SU-DHL-6 (cell line): Measurements from ENCODE around the gene AGBL4.

ENCODE experiments used
- H2AFZ ChIP-seq: fragments of 200-600 bp; sonication (generic); 2 replicates; pipeline ENCODE4 v1.6.1; 2014; ENCODE audit warnings: low read depth, mild to moderate bottlenecking, moderate library complexity, mixed read lengths, antibody characterized with exemption, low read length; ENCODE audit not compliant: severe bottlenecking
- H3F3A ChIP-seq: fragments of 200-600 bp; shearing (Covaris generic); 2 replicates; pipeline ENCODE4 v1.6.0; 2016; ENCODE audit warnings: antibody characterized with exemption, mild to moderate bottlenecking; ENCODE audit not compliant: insufficient read depth
- H3K27ac ChIP-seq: fragments of 200-600 bp; sonication (generic); 2 replicates; pipeline ENCODE4 v1.5.1; 2016; ENCODE audit warnings: low read depth, mild to moderate bottlenecking, low read length, moderate library complexity, mixed read lengths
- H3K27me3 ChIP-seq: fragments of 200-600 bp; sonication (generic), shearing (Covaris generic); 2 replicates; pipeline ENCODE4 v1.6.0; 2014; ENCODE audit warnings: mild to moderate bottlenecking, low read length
- H3K36me3 ChIP-seq: fragments of 200-600 bp; sonication (generic); 2 replicates; pipeline ENCODE4 v1.6.1; 2014; ENCODE audit warnings: mild to moderate bottlenecking, low read length, mixed read lengths
- H3K4me2 ChIP-seq: fragments of 300-600, 200-600 bp; shearing (Covaris generic), sonication (generic); 2 replicates; pipeline ENCODE4 v1.6.0; 2014; ENCODE audit warnings: low read length, low read depth, mild to moderate bottlenecking; ENCODE audit not compliant: poor library complexity, severe bottlenecking
- H3K4me3 ChIP-seq: fragments of 200-600 bp; sonication (generic); 2 replicates; pipeline ENCODE4 v1.5.1; 2014; ENCODE audit warnings: antibody characterized with exemption, low read length, mild to moderate bottlenecking, mixed read lengths; ENCODE audit not compliant: insufficient read depth, poor library complexity, severe bottlenecking
- H3K79me2 ChIP-seq: fragments of 200-600 bp; sonication (generic); 2 replicates; pipeline ENCODE4 v1.6.1; 2014; ENCODE audit warnings: mild to moderate bottlenecking, low read length, moderate library complexity; ENCODE audit not compliant: insufficient read depth
- H3K9ac ChIP-seq: fragments of 200-600 bp; sonication (generic); 2 replicates; pipeline ENCODE4 v1.7.0; 2014; ENCODE audit warnings: mild to moderate bottlenecking, low read length
- H3K9me2 ChIP-seq: fragments of 200-600 bp; sonication (generic); replicated peaks from 2 replicates; pipeline ENCODE4 v1.6.1; 2014; ENCODE audit warnings: low read length; ENCODE audit not compliant: insufficient read depth
- H3K9me3 ChIP-seq: fragments of 200-600 bp; sonication (generic); 2 replicates; pipeline ENCODE4 v1.6.1; 2014; ENCODE audit warnings: low read length, mixed read lengths; ENCODE audit not compliant: insufficient read depth
- H4K20me1 ChIP-seq: fragments of 200-600 bp; sonication (generic); 2 replicates; pipeline ENCODE4 v1.6.1; 2014; ENCODE audit warnings: low read depth, mild to moderate bottlenecking, antibody characterized with exemption, low read length, moderate library complexity, mixed read lengths
- EZH2phosphoT487 ChIP-seq: fragments of 200-600 bp; sonication (generic), shearing (Covaris generic); conservative IDR thresholded peaks from 2 replicates; pipeline ENCODE4 v1.6.1; 2018; ENCODE audit warnings: mild to moderate bottlenecking, antibody characterized with exemption, low read length, moderate library complexity, mixed read lengths
- TF ChIP-seq, protein P1 (sequence below): fragments of 200-600 bp; sonication (generic); IDR thresholded peaks from one replicate; pipeline ENCODE4 v1.5.1; 2017; ENCODE audit warnings: antibody characterized with exemption, mild to moderate bottlenecking, low read length, moderate library complexity; ENCODE audit not compliant: insufficient read depth, poor library complexity, severe bottlenecking

Gene AGBL4

DNA sequence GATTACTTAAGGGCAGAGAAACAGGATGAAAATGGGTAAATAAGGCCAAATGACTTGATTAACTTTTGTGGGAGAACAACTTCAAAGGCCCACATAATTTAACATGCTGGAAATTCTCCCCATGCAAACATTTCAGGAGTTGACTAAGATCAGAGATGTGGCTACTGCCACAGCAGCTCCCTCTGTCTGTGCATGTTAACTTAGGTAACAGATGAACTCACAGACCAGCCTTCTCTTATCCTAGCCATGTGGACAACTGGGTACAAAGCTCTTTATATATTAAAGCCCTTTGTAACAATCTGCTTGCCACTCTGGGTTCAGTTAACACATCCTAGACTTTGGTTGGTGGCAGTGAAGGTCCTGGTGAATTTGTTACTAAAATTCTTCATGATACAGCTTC is 1280.3 kb downstream of the AGBL4 start:
- H2AFZ ChIP-seq, result no peak overlapping the region
- no peak overlapping the region for H3K4me2 ChIP-seq
- H3K79me2 ChIP-seq, result no peaks in the 10 kb centered on the region
- H3K9me2 ChIP-seq, result no peaks in the 10 kb centered on the region
- no peaks in the 10 kb centered on the region for H3K27me3 ChIP-seq
- no peaks in the 10 kb centered on the region for H4K20me1 ChIP-seq
- no peak overlapping the region for H3K9ac ChIP-seq
- no peaks in the 10 kb centered on the region for H3K36me3 ChIP-seq
- no peak overlapping the region for H3K4me3 ChIP-seq
- no peaks in the 10 kb centered on the region for H3K9me3 ChIP-seq
- no peak overlapping the region for H3K27ac ChIP-seq
- no peaks in the 10 kb centered on the region for H3F3A ChIP-seq
- TF ChIP-seq, protein P1, sequence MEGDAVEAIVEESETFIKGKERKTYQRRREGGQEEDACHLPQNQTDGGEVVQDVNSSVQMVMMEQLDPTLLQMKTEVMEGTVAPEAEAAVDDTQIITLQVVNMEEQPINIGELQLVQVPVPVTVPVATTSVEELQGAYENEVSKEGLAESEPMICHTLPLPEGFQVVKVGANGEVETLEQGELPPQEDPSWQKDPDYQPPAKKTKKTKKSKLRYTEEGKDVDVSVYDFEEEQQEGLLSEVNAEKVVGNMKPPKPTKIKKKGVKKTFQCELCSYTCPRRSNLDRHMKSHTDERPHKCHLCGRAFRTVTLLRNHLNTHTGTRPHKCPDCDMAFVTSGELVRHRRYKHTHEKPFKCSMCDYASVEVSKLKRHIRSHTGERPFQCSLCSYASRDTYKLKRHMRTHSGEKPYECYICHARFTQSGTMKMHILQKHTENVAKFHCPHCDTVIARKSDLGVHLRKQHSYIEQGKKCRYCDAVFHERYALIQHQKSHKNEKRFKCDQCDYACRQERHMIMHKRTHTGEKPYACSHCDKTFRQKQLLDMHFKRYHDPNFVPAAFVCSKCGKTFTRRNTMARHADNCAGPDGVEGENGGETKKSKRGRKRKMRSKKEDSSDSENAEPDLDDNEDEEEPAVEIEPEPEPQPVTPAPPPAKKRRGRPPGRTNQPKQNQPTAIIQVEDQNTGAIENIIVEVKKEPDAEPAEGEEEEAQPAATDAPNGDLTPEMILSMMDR, result no peak
- no peak for TF ChIP-seq EZH2phosphoT487

DNA sequence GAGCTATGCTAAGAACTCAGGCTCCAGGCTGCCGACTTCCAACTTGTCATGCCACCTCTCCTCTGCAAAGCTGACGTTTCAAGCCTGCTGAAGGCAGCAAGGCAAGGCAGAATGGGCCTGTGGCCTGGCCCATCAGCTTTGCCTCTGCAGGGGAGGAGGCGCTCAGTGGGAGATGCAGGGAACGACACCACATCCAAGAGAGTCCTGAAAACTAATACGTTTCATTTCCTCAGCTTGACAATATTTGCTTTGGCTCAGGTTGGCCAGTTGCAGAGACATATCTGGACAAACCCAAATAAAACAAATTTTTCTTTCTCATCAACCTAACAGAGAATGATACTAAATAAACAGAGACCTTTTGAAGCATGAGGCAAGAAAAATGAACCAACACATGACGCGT is 1282.4 kb downstream of the AGBL4 start:
- H4K20me1 ChIP-seq, result no peaks in the 10 kb centered on the region

DNA sequence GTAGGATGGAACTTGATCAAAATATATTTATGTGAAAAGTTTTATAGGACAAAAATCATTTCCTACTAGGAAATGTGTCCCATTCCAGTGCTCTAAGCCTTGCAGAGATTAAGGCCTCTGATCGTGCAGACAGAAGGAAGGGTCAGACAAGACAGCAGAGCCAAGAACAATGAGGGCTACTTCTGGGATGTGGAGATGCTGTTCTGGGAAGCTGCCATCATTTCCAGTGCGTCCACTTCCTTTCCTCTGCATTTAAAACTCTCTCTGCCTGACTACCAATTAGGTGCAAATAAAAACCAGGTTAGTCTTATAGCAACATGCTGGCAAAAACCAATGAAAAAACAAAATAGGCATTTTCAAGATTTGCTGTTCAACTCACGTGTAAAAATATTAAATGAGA is 1283.1 kb downstream of the AGBL4 start:
- no peak overlapping the region for H3K27ac ChIP-seq
- no peak overlapping the region for H3K9ac ChIP-seq
- H3K27me3 ChIP-seq, result no peaks in the 10 kb centered on the region
- H3K79me2 ChIP-seq, result no peaks in the 10 kb centered on the region
- no peaks in the 10 kb centered on the region for H3K9me3 ChIP-seq
- H3K9me2 ChIP-seq, result no peaks in the 10 kb centered on the region
- no peaks in the 10 kb centered on the region for H4K20me1 ChIP-seq
- no peak overlapping the region for H3K4me3 ChIP-seq
- H3K36me3 ChIP-seq, result no peaks in the 10 kb centered on the region
- no peak overlapping the region for H3K4me2 ChIP-seq
- no peak overlapping the region for H2AFZ ChIP-seq
- H3F3A ChIP-seq, result no peaks in the 10 kb centered on the region
- no peak for TF ChIP-seq EZH2phosphoT487
- TF ChIP-seq, protein P1, result no peak

More for the DNA sequence above, 1282.4 kb downstream of the AGBL4 start:
- H3K27me3 ChIP-seq, result no peaks in the 10 kb centered on the region
- H3F3A ChIP-seq, result no peaks in the 10 kb centered on the region
- H3K27ac ChIP-seq, result no peak overlapping the region
- H3K9me2 ChIP-seq, result no peaks in the 10 kb centered on the region
- H3K9ac ChIP-seq, result no peak overlapping the region
- no peaks in the 10 kb centered on the region for H3K9me3 ChIP-seq
- TF ChIP-seq, protein P1, result no peak
- no peak for TF ChIP-seq EZH2phosphoT487
- H3K79me2 ChIP-seq, result no peaks in the 10 kb centered on the region
- no peak overlapping the region for H2AFZ ChIP-seq
- H3K36me3 ChIP-seq, result no peaks in the 10 kb centered on the region
- H3K4me3 ChIP-seq, result no peak overlapping the region
- no peak overlapping the region for H3K4me2 ChIP-seq

DNA sequence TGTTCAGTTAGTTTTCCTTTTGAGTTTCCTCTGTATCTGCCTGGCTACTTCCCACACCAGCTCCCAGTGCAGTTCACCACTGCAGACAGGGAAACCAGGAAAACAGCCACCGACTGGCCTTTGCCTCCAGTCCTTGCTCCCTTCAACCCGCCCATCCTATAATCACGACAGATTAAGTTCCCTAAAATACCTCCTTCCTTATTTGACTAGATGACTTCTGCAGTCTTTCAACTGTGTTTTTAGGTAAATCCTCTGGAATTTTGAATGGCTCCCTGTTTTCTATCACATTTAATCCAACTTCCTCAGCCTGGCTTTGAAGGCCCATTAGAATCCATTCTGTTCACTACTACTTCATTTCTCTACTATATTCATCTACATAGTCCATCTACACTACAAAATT is 1284.7 kb downstream of the AGBL4 start:
- Histone ChIP-seq H3K27ac (no peak overlapping the region), H3K9ac (no peak overlapping the region), H3K79me2 (no peaks in the 10 kb centered on the region), H3K36me3 (no peaks in the 10 kb centered on the region), H3F3A (no peaks in the 10 kb centered on the region), H4K20me1 (no peaks in the 10 kb centered on the region), H3K4me3 (no peak overlapping the region), H3K9me3 (no peaks in the 10 kb centered on the region), H2AFZ (no peak overlapping the region), H3K9me2 (no peaks in the 10 kb centered on the region), H3K27me3 (no peaks in the 10 kb centered on the region), H3K4me2 (no peak overlapping the region)
- TF ChIP-seq, protein P1, result no peak
- TF ChIP-seq EZH2phosphoT487, result no peak
